Daoy (cell line): Measurements from ENCODE around the gene AKAP5. TPM values are rescaled to one million over a fixed set of nuclear protein-coding genes. Genes with fewer than 3 reads are reported as not detected.
A peak's percentile ranks its signal among the peaks of the same experiment; 100 is the strongest.

ENCODE experiments used
- DNase-seq: peaks from one replicate; pipeline ENCODE4 v3.0.0-alpha.2; 2015; ENCODE audit warnings: low read depth
- total RNA-seq: library from RNA; depleted of rRNA; stranded (reverse); fragments of >200 nt; shearing (Covaris generic); gene quantifications from 2 replicates; pipeline ENCODE4 v1.2.3, GENCODE V29; 2014

Gene AKAP5
- total RNA-seq, 1 experiment from 2014 or later: 1.6 TPM

DNA sequence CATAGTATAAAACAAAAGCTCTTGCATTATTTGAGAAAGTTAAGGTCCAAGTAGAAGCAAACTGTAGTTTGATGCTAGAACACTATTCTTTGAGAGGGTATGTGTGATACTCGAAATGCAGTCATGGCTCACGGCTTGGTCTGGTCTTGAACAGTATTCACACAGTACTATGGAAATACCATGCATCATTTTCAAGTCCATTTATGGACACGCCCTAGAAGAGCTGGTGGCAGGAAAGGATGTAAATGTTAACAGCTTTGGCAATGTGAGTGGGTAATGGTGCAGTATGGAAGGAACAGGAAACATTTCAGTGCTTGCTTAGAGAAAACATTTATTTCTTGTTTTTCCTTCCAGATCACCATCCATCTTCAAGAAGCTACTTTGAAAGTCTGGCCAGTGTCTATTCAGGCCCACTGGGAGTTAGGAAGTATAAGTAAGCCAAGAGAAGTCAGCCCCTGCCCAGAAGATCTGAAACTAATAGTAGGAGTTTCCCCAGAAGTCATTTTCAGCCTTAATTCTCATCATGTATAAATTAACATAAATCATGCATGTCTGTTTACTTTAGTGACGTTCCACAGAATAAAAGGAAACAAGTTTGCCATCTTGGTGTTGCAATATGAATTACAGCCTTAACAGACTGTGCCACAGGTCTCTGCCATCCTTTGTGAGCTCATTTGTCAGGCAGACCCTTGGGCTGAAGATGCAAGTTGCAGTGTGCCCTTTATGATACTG is 5.7 kb upstream of the AKAP5 start:
- DNase-seq: no peak

DNA sequence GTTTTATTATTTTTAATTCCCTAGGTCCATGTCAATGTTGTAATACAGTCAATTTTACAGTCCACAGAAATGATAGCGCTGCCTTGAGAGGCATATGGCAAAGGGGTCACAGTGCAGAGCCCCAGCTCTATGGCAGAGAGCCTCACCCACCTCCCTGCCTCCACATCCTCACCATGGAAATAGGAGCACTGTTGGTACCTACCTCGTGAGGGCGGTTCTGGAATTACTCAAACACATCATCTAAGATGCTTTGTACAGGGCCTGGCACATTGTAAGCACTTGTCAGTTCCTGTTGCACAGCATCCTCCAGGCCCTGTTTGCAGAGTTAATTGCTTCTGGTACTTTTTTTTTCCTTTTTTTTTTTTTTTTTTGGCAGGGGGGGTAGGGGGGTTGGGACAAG is 4.1 kb upstream of the AKAP5 start:
- no peak for DNase-seq

DNA sequence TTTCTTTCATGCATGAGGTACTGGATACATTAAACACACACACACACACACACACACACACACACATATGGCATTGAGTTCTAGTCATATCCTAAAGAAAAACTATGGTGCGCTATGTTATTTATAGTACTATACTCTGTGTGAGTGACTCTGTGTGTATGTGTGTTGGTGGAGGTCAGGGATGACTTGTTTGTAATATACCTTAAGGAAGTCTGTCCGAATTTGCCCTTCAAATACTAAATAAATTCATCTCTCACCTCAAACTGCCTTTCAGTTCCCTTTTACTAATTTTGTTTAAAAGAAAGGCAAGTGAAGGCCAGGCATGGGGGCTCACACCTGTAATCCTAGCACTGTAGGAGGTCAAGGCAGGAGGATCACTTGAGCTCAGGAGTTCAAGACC is 2.1 kb upstream of the AKAP5 start:
- DNase-seq: no peak

DNA sequence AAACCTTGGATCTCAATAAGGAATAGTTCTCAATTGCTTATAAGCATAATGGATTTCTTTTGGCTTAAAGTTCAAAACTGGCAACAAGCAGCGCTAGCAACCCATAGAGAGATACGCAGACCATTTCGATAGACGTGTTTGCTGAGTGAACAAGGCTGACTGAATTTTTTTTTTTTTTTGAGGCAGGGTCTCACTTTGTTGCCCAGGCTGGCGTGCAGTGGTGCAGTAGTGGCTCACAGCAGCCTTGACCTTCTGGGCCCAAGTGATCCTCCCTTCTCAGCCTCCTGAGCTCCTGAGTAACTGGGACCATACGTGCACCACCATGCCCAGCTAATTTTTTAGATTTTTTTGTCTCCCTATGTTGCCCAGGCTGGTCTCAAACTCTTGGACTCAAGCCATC is 1.4 kb upstream of the AKAP5 start:
- no peak for DNase-seq

DNA sequence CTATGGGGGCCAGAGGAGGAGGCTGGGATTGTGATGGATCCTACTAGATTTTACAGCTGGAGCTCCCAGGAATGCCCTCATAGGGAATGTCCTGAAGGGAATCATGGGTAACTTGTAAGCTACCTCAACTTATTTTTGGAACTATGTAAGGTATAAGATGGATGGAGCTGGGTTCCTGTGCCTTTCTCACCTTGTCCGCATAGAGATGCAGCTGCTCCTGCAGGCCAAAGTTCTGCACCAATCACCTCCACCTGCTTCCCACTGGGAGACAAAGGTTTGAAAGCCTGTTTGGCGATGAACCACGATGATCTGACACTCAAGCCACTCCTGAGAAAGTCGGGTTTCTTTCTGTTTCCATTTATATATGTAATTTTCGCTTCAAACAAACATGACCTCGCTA is 648 bp upstream of the AKAP5 start:
- DNase-seq: no peak

DNA sequence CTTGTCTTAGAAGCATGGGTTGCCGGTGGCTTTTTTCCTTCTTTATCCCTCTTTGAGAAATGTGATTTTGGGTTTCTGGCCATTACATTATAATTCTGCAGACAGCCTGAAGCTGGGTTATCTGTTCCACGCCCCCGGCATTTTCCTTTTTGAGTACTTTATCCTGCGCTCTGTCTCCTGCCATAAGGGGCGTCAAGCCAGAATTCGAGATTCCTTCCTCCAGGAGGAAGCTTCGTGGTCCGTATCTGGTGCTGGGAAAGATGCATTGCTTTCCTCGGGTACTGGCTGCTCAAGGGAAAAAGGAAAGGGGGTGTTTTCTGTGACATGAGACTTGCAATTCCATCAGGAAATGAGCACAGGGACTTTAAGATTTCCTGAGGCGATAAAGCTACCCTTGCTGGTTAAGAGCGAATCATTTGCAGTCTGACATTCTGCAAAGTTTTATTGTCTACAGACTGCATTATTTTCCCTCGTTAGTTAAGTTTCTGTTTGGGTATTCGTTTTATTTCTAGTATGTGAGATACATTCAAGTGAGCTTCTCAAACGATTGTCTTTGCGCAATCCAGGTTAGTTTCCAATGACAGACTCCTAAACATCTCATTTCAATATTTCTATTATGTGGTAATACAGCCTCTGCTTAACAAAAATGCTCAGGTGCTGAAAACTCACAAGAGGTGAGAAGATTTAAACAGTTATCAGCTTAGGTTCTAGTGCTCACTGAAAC is 694 bp downstream of the AKAP5 start:
- DNase-seq: peak; percentile 55

DNA sequence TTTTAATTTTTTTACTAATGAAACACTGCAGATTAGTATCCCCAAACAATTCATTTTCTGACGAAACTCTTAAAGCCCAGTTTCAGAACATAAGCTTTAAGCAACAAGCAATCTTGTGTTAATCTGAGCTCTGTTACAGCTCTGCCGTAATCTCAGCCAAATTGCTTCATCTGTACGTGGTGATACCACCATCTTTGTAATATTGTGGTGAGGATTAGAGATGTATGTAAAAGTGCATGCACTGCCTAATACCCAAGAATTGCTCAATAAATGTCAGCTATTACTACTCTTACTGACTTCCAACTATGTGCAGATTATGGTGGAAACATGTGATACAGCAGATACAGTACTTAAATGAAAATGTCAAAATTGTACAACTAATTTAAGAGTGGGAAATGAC is 1.8 kb downstream of the AKAP5 start:
- DNase-seq: no peak

DNA sequence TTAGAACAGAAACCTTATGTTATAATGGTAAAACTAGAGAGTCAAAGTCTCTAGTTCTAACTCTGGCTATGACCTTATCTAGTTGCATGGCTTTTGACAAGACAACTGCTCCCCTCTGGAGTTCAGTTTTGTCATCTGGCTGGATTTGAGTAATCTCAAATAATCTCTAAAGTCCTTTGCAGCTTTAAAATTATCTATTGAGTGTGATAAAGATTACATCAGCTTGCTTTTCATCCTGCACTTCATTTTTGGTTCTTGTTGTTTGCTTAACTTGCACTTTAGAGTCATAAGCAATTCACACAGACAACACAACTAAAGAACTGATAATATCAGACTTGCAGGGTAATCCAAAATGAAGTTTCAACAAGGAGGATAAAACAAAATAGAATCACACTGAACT is 2.3 kb downstream of the AKAP5 start:
- no peak for DNase-seq

DNA sequence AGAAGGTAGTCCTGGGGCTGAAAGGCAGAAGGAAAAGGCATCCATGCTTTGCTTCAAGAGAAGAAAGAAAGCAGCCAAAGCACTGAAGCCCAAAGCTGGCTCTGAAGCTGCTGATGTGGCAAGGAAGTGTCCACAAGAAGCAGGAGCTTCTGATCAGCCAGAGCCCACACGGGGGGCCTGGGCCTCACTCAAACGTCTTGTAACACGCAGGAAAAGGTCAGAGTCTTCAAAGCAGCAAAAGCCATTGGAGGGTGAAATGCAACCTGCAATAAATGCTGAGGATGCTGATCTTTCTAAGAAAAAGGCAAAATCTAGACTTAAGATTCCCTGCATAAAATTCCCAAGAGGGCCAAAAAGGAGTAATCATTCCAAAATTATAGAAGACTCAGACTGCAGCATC is 3.2 kb downstream of the AKAP5 start:
- DNase-seq: no peak

DNA sequence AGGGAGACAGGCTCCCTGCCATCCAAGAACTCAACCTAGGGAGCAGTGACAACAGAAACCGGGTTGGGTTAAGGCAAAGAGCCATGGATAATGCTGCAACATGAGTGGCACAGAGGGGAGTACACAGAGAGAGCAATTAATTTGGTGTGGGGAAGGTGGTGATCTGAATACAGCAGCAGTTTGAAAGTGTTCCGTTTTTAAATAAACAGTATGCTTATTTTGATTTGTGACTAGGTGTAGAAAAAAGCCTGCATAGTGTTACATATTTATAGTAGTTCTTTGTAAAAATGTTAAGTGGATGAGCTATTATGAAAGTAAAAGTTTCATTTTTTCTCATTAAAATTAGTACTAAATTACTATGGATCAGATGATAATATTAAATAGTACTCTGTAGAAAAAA is 8.7 kb downstream of the AKAP5 start:
- no peak for DNase-seq

DNA sequence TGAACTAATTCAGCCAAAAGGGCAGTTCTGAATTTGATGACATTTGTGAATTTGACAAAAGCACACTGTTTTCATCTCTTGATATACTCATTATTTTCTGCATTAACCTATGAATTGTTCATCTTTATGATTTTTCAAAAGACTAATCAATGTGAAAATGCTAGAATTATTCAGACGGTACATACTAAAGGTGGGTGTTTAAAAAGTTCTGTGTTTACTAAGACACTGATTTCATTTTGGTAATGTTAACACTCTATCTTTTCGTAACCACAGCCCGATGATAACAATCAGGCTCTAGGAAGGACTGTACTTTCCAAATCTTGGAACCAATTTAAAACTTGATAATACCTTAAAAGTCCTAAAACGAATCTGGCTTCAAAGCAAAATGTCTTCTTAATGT is 9.4 kb downstream of the AKAP5 start:
- no peak for DNase-seq

DNA sequence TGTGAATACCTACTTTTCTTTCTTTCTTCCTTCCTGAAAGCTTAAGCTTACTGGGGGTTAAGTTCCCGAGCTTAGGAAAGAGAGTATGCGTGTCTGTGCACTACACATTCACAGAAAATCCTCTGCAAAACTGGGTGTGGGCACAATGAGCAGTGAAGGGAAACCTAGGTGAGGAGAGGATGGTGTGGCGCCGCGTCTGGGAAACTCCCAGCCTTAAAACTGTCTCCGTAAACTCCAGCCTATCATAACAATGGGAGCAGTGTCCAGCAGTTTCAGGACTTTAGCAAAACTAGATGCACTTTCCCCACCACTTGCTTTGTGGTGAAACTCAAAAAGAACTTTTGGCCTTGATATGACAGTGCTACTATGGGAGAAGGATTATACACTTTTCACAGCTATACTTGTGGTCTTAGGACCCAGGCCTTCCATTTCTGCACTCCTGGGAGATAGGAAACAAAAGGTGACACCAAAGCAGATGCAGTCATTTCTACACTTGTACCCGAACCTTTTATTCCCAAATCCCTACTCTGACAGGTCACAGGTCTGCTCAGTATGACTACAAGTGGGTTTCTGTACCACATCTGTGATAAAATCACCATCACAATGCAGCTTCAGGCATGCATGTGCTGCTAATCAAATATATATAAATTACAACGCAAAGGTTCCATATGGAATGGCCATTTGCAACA is 10.4 kb downstream of the AKAP5 start:
- DNase-seq: no peak

DNA sequence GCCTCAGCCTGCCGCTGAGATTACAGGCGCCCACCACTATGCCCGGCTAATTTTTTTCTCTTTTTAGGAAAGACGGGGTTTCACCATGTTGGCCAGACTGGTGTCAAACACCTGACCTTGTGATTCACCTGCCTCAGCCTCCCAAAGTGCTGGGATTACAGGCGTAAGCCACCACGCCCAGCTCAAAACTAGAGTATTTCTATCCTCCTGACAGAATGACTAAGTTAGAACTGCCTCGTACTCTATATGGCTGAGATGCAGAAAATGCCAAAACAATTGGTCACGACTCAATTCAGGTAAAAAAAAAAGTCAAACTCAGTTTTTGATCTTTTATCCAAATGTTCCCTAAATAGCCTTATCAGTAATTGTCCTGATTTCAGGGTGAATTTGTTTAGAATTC is 11.1 kb downstream of the AKAP5 start:
- no peak for DNase-seq

DNA sequence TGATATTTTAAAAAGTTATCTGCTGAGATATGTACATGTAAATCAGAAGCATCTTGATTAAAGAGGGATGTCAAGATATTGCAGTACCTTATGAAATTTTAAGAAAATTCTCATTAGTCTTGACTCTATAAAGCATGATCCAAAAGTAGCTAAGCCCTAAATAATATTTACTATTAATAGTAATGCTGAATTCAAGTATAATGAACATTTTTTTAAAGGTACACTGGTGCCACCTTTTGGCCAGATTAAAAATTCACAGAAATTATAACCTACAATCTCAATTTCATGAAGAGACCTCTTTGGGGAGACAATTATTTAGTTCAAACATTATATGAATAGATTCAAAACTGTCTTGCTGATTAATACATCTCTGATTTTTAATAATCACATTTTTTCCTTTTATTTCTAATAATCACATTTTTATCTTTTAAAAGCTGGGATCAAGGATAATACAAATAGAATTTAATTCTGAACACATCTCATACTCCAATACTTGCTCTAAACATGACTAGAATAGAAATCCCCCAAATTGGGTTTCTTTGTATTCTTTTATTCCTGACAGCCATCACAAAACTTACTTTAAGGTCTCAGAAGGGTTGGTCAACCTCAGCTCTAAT is 13.4 kb downstream of the AKAP5 start:
- no peak for DNase-seq

DNA sequence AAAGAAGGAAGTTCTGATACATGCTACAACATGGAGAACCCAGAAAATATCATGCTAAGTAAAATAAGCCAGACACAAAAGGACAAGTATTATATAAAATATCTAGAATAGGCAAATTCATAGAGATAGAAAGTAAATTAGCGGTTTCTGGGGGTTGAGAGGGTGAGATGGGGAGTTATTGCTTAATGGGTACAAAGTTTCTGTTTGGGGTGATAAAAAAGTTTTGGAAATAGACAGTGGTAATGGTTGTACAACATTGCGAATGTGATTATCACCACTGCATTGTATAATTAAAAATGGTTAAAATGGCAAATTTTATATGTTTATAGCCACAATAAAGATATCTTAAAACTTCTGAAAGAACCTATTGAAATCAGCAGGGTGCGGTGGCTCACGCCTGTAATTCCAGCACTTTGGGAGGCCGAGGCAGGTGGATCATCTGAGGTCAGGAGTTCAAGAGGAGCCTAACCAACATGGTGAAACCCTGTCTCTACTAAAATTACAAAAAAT is 23.3 kb downstream of the AKAP5 start:
- DNase-seq: no peak

DNA sequence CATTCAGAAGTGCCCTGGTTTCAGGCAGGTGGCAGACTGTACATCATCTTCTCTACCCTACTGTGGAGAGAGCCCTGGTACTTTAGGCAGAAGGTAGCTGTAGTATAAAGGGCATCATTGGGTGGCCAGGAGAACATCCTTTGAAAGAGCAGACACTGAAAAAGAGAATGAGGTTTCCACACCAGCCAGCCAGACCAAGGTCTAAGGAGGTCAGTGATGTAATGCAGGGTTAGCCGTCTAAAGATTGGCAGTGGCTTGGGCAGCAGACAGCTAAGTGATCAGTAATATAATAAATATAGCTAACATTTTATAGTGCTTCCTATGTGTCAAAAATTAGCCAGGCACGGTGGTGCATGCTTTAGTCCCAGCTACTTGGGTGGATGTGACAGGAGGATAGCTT is 26.3 kb downstream of the AKAP5 start:
- DNase-seq: no peak

DNA sequence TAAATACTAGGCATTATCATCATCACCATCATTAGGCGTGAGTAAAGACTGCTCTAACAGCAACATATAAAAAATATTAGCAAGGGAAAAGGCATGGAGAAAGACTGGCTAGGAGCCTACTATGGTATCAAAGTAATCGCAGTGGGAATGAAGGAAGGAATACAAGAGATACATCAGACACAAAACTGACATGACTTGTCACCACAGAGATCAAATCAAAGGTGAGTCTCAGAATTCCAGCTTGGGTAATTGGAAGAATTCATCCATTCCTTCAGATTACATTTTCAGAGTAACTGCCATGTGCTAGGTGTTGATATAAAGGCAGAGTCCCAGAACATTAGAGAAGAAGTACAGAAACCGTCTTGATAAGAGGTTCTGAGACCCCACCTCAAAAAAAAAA is 28.2 kb downstream of the AKAP5 start:
- DNase-seq: no peak

DNA sequence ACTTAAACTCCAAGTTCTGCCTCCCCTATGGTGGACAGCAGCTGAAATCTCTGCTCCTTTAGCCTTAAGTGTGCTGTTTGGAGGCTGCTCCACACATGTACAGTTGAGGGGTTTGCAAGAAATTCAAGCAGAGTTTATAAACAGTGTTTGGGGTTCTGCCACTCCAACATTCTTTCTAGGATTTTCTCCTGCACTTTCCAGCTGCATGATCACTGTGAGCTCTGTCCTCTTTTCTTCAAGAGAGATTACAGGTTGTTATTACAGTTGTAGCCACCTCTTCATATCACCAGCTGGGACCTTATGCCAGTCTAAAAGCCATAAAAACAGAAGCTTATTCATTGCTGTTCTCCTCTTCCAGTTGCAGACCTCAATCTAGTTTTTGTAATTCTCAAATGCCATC is 30.0 kb downstream of the AKAP5 start:
- DNase-seq: no peak

DNA sequence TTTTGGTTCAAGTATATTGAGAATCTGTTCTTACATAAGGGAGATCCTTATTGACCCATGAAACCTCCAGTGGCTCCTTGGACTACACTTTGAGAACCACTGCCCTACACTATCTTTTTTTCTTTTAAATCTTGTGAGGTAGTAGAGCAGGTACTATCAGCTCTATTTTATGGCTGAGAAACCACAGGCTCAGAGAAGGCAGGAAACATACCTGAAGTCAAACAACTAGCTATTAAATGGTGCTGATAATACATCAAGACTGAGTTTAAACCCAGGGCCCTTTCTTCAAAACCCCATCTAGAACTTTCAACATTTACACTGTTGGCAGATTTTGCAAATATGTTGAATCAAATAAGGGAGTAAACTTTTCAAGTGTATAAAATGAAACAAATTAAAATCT is 31.5 kb downstream of the AKAP5 start:
- no peak for DNase-seq

DNA sequence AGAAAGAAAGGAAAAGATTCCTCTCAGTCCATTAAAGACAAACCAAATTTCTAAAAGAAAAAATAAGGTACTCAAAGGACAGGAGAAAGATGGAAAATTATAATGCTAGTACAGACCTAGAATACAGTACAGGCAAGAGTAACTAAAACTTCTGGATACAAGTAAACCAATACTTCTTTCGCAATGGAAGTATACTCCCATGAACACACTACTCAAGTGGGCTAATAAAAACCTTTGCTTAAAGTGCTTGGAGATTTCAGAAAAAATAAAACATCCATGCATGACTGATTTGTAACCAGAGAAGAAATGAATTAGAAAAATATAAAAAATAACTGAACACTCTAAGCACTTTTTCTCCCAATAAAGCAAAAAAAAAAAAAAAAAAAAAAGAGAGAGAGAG is 34.8 kb downstream of the AKAP5 start:
- no peak for DNase-seq

DNA sequence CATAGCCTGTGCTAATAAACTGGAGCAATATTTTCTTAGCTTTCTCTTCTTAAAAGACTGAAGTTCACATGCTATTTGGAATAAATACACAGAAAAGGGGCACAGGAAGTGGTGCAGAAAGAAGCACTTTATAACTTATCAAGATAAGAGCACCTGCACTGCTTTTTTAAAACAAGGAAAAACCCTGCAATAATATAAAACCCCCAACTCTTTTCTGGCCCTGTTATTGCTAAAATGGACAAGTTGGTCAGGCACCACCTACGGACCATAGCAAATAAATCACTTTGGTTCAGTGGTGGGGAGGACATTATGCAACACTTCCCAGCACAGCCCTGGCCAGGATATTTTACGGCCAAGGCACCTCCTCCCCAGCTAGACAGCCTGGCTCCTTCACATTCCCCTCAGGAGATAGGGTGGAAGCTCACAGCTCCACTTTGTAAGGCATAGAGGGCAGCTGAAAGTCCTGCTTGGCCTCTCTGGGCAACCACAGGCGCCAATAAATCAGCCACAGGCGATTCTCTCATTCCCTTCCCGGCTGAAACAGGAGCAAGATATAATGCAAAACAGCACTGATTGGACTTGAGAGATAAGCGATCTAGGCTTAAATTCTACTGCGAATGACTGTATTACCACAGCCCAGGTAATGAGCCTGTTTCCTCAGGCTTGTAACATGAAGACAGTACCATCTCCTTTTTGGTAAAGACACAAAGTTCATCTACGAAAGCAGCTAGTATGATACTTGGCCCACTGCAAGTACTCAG is 36.3 kb downstream of the AKAP5 start:
- peak; percentile 72 for DNase-seq

DNA sequence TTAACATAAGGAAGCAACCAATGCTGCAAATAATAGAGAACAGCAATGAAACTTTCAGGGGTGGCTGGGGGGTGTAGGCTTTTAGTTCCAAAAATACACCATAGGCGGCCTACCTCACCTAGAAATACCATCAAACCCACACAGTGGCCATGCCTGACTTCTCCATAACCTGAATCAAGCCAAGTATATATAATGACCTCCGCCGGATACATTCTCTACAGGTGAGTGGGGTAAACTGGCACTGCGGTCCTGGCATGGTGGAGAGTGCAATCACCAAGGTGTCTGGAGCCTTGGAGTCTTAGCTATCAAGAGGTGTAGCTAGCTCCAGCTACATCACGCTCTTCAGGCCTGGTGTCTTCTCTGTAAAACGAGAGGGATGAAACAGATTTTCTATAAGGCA is 37.2 kb downstream of the AKAP5 start:
- no peak for DNase-seq
